CD4-positive, alpha-beta T cell treated with Interleukin-6 for 4 hours (primary cell): ENCODE measurements around the gene PLCL1.

Experiments used
- DNase-seq: peaks from one replicate; pipeline ENCODE4 v3.0.0-alpha.2; 2020; ENCODE audit warnings: mixed read lengths

The PLCL1 gene

DNA sequence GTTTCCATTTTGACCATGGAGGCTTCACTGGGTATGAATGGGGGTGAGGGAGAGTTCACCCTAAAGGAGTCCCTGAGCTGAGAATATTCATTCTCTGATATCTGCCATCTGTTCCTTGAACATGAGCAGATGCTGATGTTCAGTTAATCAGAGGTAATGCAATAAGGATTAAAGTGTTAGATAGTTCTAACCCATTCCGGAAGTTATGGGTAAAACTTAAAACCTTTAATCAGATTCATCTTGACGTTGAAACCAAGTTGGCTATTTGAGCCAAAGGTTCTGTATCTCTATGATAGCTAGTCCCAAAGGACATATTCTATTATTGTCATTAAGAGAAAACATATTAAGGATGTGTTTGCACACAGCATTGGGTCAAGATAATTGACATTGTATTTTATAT is 268.9 kb downstream of the PLCL1 start:
- DNase-seq: no peak

DNA sequence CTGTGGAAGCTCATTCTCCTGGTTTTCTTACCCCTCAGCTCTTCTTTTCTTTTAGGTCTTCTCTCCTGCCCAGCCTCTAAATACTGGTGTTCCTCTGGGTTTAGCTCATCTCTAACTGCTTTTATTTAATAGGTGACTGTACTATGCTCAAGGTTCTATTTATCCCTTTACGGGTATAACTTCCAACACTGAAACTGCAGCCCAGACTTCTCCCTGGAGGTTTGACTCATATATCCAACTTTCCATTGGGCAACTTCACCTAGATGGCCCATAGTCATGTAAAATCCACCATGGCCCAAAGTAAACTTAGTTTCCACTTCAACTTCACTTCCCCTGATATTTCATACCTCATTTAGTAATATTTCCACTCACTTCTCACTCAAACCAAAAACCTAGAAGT is 273.1 kb downstream of the PLCL1 start:
- DNase-seq: no peak

DNA sequence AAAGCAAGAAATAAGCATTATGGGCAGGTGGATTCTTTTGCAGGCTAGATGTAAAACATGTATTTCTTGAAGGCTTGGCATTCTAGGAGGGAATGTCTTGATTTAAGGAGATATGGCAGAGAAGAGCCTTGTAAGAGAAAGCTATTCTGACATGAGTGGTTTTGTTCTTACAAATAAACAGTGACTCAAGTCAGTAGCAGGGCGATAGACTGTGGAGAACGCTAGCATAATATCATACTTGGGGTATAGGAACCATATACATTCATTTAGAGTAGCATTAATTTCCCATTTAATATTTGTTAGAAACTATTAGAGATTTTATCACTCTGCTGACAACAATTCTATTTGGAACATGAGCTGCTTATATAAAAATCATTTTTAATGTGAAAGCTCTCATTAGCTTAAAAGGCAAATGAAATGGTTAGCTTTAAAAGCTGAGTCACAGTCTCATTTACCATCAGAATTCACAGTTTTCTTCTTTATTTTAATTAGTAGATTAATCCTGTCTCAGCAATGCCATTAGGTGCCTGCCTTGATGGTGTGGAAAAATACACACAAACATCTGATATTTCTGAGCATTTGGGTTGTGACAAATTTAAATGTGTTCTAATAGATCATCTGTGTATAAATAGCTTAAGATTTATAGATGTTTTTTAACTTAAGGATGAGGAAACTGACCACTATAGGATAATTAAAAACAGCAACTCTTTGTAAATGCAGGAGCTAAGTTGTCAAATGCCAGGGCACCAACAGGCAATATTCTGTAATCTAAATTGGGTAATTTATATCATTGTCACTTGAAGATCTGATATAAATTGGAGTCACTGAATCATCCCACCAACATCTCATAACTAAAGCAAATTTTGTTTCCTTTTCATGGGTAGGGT is 276.7 kb downstream of the PLCL1 start:
- no peak for DNase-seq

DNA sequence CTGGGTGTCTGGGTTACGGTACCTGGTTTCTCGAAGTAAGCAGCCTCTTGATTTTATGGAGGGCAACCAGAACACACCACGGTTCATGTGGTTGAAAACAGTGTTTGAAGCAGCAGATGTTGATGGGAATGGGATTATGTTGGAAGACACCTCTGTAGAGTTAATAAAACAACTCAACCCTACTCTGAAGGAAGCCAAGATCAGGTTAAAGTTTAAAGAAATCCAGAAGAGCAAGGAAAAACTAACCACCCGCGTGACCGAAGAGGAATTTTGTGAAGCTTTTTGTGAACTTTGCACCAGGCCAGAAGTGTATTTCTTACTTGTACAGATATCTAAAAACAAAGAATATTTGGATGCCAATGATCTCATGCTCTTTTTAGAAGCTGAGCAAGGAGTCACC is 279.8 kb downstream of the PLCL1 start:
- no peak for DNase-seq

DNA sequence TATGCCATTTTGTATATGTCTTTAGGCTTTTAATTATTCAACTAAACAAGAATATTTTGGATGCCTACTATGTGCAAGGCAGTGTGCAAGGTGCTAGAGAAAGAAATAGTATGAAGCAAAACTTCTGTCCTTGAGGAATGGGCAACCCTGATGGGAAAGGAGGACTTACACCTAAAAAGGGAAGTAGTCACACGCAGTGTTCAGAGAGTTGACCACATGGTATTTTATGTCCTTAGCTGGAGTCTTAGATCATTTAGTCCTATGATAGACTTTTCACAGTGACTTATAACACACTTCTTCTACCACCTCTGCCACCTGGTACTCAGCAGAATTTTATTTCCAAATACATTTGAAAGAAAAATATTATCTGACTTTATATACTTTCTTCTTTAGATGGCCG is 291.6 kb downstream of the PLCL1 start:
- no peak for DNase-seq

DNA sequence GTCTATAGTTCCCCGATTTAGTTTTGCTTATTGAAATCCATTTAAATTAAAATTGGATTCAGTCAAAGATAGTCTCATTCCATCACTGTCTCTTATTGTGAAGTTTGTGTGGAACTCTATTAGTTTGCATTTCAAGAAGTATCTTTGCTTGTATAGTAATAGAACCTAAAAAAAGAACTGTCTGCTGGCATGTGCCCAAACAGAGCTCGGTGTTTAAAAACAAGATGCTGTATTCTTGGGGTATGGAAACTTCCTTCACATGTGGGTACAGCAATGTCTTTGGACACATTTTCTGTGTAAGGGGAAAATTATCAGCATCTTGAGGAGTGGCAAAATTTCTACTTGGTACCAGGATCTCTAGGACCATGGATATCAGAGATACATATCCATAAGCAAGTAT is 292.6 kb downstream of the PLCL1 start:
- DNase-seq: no peak

DNA sequence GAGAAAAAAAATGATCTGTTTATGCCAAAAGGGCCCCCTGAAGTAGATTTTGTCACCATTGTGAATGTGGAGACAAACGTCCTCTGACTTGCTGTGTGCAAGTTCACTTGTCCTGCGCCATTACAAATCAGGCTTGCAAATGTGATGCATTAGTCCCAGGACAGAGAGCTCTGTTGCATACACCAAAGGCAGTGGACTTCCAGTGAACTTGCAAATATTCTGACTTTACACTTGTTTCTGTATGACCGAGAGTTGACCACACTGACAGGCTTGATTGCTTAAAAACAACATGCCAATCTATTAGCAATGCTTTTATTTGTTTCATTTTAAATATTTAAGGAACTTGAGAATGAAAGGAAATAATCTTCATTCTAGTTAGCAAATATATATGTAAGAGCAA is 293.2 kb downstream of the PLCL1 start:
- DNase-seq: no peak

DNA sequence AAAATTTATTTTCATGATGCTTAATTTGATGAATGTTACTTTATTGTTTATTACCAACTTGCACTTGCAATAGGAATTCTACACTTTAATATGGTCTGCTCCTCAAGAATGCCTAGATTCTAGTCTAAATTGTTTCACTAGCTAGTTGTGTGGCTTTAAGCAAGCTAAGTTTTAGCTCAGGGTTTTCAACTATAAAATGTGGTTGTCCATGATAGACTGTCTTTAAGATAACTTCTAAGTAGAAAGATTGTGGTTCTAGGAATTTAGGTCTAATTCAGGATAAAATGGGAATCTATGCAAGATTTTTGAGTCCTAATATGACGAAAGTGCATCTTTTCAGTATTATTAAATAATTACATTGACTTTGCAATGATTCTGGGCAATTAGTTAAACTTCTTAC is 294.0 kb downstream of the PLCL1 start:
- DNase-seq: no peak

DNA sequence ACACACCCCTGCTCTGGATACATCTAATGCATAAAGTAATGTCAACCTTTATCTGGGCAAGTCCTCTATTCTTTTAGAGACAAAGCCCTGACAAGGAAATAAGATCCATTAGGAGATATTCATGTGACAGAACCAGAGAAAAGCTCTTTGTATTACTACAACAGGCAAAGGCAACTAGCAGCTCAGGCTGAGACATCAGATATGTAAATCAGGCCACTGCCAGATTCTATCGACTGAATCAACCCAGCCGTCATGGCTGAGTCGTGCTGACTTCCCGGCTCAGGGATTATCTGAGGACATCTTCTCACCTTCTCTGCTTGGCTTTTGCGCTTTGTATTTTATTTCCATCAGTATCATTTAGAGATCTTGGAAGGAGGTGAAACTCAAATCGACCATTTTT is 294.5 kb downstream of the PLCL1 start:
- no peak for DNase-seq

DNA sequence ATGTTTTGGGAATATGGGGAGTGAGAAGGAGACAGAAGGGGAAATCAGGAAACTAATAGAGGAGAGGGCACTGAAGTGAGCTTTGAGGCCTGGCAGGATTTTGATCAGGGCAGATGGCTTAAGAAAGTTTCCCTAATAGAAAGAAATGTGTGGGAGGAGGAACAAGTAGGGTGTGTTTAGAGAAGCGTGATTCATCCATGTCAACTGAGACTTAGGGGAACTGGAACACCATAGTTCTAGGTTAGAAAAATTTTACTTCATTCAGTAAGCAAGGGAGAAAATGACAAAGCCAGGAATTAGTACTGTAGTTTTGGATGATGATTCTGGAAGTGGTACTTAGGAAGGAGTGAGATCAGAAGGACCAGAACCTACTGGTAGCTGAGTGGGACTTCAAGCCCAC is 296.0 kb downstream of the PLCL1 start:
- no peak for DNase-seq

DNA sequence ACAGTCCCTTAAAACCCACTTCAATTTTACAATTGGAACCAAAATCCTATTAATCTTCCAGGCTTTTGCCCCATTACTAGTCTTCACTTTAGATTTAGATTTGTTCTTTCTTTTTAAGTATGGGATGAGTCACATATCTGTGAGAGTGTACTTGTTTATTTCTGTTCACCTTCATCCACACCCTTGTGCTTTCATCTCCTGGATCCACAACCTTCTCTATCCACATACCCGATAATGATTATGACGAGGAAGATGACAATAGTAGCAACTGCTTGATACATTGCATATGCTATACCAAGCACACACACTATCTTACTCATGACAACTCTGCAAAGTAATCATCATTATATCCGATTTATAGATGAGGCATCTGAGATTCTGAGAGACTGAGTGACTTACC is 297.3 kb downstream of the PLCL1 start:
- DNase-seq: no peak

DNA sequence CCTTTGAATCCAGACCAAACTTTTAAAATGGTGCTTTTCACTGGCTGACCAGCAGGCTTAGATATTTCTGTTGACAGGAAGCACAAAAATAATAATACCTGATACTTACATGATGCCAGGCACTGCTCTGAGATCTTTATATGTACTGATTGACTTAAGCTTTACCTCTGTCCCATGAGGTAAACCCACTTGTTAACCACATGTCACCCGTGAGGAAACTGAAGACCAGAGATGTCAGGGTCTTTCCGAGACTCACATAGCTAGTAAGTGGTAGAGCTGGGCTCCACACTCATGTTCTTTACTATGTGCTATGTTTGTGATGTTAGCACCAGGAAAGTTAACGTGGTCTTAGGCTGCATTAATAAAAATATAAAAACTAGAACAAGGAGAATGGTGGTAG is 297.7 kb downstream of the PLCL1 start:
- DNase-seq: no peak

DNA sequence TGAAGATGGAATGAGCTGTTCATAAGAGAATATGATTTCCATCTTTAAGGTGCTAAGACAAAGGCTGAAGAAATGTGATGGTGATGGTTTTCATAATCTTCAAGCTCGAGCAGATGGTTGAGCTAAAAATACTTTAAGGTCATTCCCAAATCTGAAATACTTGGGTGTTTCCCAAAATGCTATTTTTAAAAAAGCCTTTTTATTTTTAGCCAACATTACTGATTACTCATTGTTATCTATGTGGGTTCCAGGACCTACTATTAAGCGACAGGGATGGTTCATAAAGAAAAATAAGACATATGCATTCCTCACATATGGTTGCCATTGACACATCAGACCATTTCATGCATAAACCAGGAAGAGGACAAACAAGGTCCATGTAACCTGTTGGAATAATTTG is 298.5 kb downstream of the PLCL1 start:
- DNase-seq: no peak

DNA sequence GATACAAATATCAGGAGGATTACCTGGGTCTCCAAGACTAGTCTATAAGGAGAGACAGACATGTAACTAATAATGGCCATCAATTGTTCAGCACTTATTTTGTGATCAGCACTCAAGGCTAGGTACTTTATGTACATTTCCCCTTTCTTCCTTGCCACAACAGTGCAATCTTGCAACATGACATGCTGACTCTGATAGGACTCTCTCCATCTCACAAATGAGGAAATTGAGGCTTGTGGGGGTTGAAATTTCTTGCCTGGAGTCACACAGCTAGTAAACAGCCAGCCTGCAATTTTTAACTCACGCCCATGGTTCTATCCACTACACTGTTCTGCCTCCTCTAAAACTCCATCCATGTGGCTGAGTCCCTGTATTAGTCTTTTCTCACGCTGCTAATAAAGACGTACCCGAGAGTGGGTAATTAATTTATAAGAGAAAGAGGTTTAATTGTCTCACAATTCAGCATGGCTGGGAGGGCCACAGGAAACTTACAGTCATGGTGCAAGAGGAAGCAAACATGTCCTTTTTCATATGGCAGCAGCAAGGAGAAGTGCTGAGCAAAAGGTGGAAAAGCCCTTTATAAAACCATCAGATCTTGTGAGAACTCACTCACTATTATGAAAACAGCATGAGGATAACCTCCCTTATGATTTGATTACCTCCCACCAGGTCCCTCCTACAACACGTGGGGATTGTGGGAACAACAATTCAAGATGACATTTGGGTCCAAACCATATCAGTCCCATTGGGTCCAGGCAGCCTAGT is 302.4 kb downstream of the PLCL1 start:
- no peak for DNase-seq

DNA sequence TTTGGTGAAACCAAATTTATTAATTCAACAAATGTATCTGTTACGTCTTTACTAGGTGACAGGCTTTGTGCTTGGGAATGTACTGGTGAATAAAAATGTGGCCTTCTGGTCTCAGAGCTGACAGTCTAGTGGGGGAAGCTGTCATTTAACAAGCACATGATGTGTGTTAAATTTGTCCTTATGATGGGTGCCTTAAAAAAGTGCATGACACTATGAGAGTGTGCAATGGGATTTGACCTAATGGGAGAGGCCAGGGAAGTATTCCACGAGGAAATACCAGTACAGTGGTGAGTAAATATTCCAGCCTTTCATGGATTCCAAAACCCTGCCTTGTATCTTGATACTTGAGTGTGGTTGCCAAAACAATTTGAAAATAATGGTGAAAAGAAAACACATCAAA is 308.9 kb downstream of the PLCL1 start:
- DNase-seq: no peak

DNA sequence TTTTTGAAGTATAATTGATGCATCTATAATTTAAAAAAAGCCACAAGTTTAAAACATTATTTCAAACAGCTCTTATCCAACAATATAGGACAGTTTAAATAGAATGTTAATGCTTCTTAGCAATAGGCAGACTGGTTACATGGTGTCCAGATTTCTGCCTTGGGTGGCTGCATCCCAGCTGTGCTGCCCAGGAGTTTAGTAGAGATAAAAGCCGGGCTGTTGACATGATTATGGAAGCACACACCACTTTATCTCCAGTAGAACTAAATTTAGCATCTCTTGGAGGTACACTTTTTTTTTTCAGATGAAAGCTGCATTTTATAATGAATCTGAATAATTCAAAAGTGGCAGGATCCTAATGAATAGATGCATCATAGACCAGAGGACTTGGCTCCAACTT is 309.7 kb downstream of the PLCL1 start:
- DNase-seq: no peak

DNA sequence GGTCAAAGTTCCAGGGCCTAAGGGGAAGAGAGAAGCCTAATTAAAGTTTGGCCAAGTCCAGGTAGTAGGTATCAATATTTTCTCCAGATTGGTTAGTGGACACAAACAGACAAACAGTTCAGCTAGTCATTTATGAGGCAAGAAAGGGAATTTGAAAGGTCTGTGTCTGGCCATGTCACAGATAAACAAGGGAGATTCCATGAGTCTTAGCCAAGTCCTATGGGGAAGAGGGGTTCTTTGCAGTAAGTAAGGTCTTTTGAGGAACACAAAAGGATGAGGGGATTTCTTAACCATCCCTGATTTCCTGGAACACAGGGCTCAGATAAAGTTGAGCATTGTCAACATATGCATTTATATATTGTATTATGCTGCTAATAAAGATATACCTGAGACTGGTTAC is 310.8 kb downstream of the PLCL1 start:
- DNase-seq: no peak

DNA sequence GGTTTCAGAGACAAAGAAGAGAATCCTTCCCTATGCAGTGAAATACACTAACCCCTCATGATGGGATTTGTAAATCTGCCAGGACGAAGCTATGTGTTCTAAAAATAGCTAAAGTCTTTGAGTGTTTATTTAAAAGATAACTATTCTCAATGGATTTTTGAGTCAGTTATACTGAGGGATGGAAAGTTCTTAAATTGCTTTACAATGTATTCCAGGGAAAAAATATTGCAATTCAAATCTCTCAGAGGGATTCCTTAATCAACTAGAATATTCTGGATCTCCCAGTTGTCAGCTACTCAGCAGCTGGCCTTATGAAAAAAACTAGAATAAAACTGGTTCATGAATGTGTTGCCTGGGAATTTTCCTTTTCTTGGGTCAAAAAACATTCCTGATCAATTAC is 312.4 kb downstream of the PLCL1 start:
- DNase-seq: no peak

DNA sequence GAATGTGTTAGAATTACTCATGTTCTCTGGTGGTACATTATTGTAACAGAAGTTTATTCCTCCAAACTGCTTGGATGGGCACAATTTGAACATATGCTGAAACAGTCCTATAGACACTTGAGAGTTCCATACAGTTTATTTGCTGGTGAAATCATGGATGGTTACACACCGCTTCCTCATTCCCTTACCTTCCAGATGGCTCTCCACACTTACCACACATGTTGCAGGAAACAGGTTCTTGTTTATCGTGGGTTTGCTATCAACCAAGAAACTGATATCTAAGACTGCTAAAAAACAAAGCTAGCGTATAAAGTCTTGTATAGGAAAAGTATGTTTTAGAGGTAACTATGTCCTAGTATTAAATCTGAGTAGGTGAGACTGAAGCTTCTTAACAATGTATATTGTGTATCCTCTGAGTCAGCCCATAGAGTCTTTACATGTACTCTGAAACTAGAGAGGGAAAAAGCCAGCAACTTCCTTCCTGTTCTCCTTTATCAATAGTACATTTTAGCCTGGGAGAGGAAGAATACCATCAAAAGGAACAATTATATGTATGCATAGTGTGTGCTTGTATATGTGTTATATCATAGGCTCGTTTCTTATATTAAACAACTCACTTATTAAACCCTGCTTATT is 313.1 kb downstream of the PLCL1 start:
- no peak for DNase-seq

DNA sequence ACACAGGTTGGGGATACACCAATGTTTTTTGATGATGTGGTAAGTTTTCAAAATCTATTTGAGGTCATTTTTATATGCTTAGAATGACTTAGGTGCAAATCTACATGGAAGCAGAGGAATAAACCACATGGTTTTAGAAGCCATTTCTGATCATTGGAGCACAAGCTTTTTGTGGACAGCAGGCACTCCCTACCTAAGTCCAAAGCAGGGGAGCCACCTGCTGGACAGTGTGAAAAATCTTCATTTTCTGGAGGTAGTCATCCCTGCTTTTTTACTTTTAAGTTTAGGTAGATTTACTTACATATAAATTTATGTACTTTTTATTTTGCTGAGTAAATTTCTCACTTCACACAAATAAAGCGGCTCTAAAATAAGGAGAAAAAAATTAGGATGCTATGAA is 323.2 kb downstream of the PLCL1 start:
- peak; percentile 60 for DNase-seq

DNA sequence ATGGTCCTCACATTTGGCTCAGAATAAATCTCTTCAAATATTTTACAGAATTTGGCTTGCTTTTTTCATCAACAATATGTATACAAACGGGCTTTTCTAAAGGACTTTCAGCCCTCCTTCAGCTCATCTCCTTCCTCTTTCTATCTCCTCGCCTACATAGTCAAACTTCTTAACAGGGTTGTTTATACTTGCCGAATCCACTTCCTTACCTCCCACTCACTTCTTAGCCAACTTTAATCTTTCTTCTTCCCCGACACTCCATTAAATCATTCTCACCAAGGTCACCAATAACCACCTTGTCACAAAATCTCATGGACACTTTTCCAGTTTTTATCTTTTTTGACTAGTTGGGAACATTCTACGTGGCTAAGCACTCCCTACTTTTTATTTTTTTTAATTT is 325.2 kb downstream of the PLCL1 start:
- DNase-seq: no peak

DNA sequence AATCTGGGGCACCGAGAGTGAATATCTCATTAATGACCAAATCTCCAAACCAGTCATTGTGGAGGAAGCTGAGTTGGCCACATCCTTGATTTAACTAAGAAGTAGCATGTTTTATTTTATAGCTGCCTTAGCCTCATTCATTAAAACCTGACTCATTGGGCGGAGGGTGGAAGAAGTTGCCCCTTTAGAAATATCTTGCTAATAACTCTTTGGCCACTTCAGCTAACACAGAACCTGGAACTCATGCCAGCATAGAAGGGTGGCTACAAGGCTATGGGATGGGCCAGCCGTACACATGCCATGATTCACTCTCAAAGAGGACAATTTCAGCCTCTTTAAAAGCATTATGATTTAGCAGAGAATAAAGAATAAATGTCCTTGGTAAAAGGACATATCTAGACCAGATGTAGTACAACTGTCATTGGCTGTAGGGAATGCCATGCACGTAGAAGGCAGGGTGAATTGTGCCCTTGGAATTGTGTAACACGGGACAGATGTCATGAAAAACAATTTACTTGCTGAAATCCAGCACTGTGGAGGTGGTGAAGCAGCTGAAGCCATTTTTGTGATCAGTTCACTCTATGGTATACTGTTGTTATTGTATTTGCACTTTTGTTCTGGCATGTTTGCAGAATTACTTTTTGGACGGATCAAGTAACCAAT is 330.0 kb downstream of the PLCL1 start:
- no peak for DNase-seq

DNA sequence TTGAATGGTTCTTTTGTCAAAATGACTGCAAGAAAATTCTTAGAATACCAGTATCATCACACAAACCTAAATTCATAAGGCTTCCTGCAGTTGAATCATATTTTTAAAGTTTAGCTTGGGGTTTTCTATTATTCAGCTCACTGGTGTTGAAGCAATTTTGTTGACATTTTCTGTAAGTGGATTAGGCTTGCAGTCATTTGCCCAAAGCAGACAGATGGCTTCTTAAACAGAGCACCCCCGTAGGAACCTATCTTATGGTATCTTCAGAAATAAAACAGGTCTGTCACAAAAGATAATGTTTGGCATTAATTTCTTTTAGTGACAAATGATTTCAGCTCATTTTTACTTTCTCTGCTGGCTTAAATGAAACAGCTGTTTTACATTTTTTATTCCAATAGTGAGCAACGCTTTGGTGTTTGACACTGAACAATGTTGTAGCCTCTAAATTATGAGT is 331.1 kb downstream of the PLCL1 start:
- DNase-seq: no peak
